HCT116 (cell line): ENCODE data around the gene CORO2A. TPM values are rescaled to one million over a fixed set of nuclear protein-coding genes. Genes with fewer than 3 reads are reported as not detected.

Source experiments
- ATAC-seq: fragments of 200-7000 bp; cut with Tn5 transposase; 2 replicates; pipeline ENCODE4 v1.9.1; 2020; ENCODE audit warnings: mild to moderate bottlenecking, moderate library complexity
- BruUV-seq: library from RNA; stranded (reverse); fragments of 400-500 nt; replicated peaks from 2 replicates; lab custom pipeline; 2021; lab: Mats Ljungman, UMichigan
- CTCF ChIA-PET: fragments of 300-600 bp; sonication (Branson Sonifier 250); formaldehyde crosslinking; loops from one replicate; lab custom pipeline; 2021; ENCODE audit warnings: antibody characterized with exemption; lab: Charles Lee
- POLR2A ChIA-PET: fragments of 300-600, 350-600 bp; sonication (Branson Sonifier 250); formaldehyde crosslinking; loops from one replicate; lab custom pipeline; 2021; ENCODE audit warnings: antibody characterized with exemption; lab: Charles Lee
- RAD21 ChIA-PET, 2 experiments: fragments of 300-600 bp; sonication (Branson Sonifier 250); formaldehyde crosslinking; loops; one replicate each; lab custom pipeline; 2023; ENCODE audit warnings: low total read pairs in 2 of 2; ENCODE audit not compliant: uncharacterized antibody in 2 of 2, unreplicated experiment in 2 of 2, low non-redundant PET in 1 of 2; lab: Charles Lee
- DNase-seq: peaks from one replicate; pipeline ENCODE4 v3.0.0-alpha.2; 2010; ENCODE audit warnings: low read depth, low spot score
- H2AFZ ChIP-seq: fragments of 200-600 bp; shearing (Covaris generic), sonication (generic); 2 replicates; pipeline ENCODE4 v1.6.1; 2017; ENCODE audit warnings: low read depth, mixed run types, mixed read lengths, antibody characterized with exemption, low read length; ENCODE audit not compliant: poor library complexity, severe bottlenecking
- H3K27ac ChIP-seq: 2 replicates; pipeline ENCODE4 v1.5.1; 2012; ENCODE audit warnings: low read depth, low read length
- H3K27me3 ChIP-seq: fragments of 200-600 bp; sonication (generic); 2 replicates; pipeline ENCODE4 v1.6.1; 2016; ENCODE audit warnings: mixed run types, low read length, mixed read lengths; ENCODE audit not compliant: insufficient read depth
- H3K36me3 ChIP-seq, 2 experiments: fragments of 200-500 bp in 1 of 2; fragments of 200-600 bp in 1 of 2; sonication (Bioruptor generic) in 1 of 2; sonication (generic) in 1 of 2; 2 replicates each; pipeline versions ENCODE4 v1.5.1 to v1.6.1; 2014 to 2016; ENCODE audit warnings: low read length in 2 of 2, inconsistent platforms in 1 of 2, mixed read lengths in 1 of 2, mixed run types in 1 of 2; ENCODE audit not compliant: insufficient read depth in 2 of 2, control insufficient read depth in 1 of 2
- H3K4me1 ChIP-seq, 2 experiments: fragments of 200-600 bp in 1 of 2; sonication (generic) in 1 of 2; 2 replicates each; pipeline versions ENCODE4 v1.5.1 to v1.6.1; 2012 to 2017; ENCODE audit warnings: low read length in 2 of 2, inconsistent platforms in 1 of 2, mild to moderate bottlenecking in 1 of 2, mixed read lengths in 1 of 2, mixed run types in 1 of 2, moderate library complexity in 1 of 2; ENCODE audit not compliant: insufficient read depth in 2 of 2, control insufficient read depth in 1 of 2
- H3K4me2 ChIP-seq: fragments of 200-600 bp; sonication (generic); 2 replicates; pipeline ENCODE4 v1.6.1; 2017; ENCODE audit warnings: mixed run types, low read length, mixed read lengths
- H3K4me3 ChIP-seq, 2 experiments: fragments of 200-600 bp in 1 of 2; sonication (generic) in 1 of 2; replicated peaks in 1 of 2; 2 replicates each; pipeline ENCODE4 v1.5.1; 2011 to 2016; ENCODE audit warnings: low read length in 2 of 2, control low read depth in 1 of 2, low read depth in 1 of 2, mild to moderate bottlenecking in 1 of 2, mixed read lengths in 1 of 2, mixed run types in 1 of 2
- H3K79me2 ChIP-seq: fragments of 200-600 bp; sonication (generic); 2 replicates; pipeline ENCODE4 v1.6.1; 2017; ENCODE audit warnings: mild to moderate bottlenecking, mixed run types, low read length, moderate library complexity, mixed read lengths; ENCODE audit not compliant: insufficient read depth
- H3K9ac ChIP-seq: fragments of 200-600 bp; sonication (generic); 2 replicates; pipeline ENCODE4 v1.6.1; 2016; ENCODE audit warnings: low read length, mixed read lengths
- H3K9me2 ChIP-seq: fragments of 200-600 bp; sonication (generic), shearing (Covaris generic); 2 replicates; pipeline ENCODE4 v1.6.1; 2017; ENCODE audit warnings: mixed run types, mild to moderate bottlenecking, moderate library complexity; ENCODE audit not compliant: insufficient read depth
- H3K9me3 ChIP-seq, 2 experiments: fragments of 200-500 bp in 1 of 2; fragments of 200-600 bp in 1 of 2; sonication (Bioruptor generic) in 1 of 2; sonication (generic) in 1 of 2; 2 replicates each; pipeline ENCODE4 v1.6.1; 2014 to 2017; ENCODE audit warnings: low read length in 2 of 2, mixed read lengths in 2 of 2, inconsistent platforms in 1 of 2, low read depth in 1 of 2, mild to moderate bottlenecking in 1 of 2, mixed run types in 1 of 2, moderate library complexity in 1 of 2; ENCODE audit not compliant: control insufficient read depth in 1 of 2, insufficient read depth in 1 of 2
- H4K20me1 ChIP-seq: fragments of 200-600 bp; sonication (generic), shearing (Covaris generic); 2 replicates; pipeline ENCODE4 v1.6.1; 2017; ENCODE audit warnings: mixed run types, mild to moderate bottlenecking, moderate library complexity; ENCODE audit not compliant: insufficient read depth
- CBX3 ChIP-seq: IDR thresholded peaks from 2 replicates; pipeline ENCODE4 v1.6.1; 2012; ENCODE audit warnings: low read depth
- CEBPB ChIP-seq: IDR thresholded peaks from 2 replicates; pipeline ENCODE4 v1.6.1; 2012; ENCODE audit warnings: low read depth
- ELF1 ChIP-seq: IDR thresholded peaks from 2 replicates; pipeline ENCODE4 v1.6.1; 2012; ENCODE audit warnings: low read depth, borderline replicate concordance
- EZH2 ChIP-seq: fragments of 200-600 bp; sonication (generic); IDR thresholded peaks from 2 replicates; pipeline ENCODE4 v1.6.1; 2017; ENCODE audit warnings: antibody characterized with exemption, mixed run types
- EZH2phosphoT487 ChIP-seq: fragments of 200-600 bp; IDR thresholded peaks from 2 replicates; pipeline ENCODE4 v1.6.1; 2018; ENCODE audit warnings: antibody characterized with exemption, borderline replicate concordance
- FOSL1 ChIP-seq: IDR thresholded peaks from 2 replicates; pipeline ENCODE4 v1.6.1; 2012; ENCODE audit warnings: low read depth
- JUND ChIP-seq: IDR thresholded peaks from 2 replicates; pipeline ENCODE4 v1.6.1; 2012
- POLR2AphosphoS5 ChIP-seq: IDR thresholded peaks from 2 replicates; pipeline ENCODE4 v1.6.1; 2011; ENCODE audit warnings: mild to moderate bottlenecking, low read depth, low read length, moderate library complexity
- RAD21 ChIP-seq: IDR thresholded peaks from 2 replicates; pipeline ENCODE4 v1.6.1; 2012; ENCODE audit warnings: low read depth, mild to moderate bottlenecking
- SIN3A ChIP-seq: IDR thresholded peaks from 2 replicates; pipeline ENCODE4 v1.6.1; 2012; ENCODE audit warnings: low read depth
- SRF ChIP-seq: IDR thresholded peaks from 2 replicates; pipeline ENCODE4 v1.6.1; 2012; ENCODE audit warnings: low read depth
- TCF7L2 ChIP-seq: IDR thresholded peaks from 2 replicates; pipeline ENCODE4 v1.7.0; 2011; ENCODE audit warnings: borderline replicate concordance, inconsistent platforms; ENCODE audit not compliant: insufficient read depth, insufficient read length; ENCODE audit errors: extremely low read depth
- YY1 ChIP-seq: IDR thresholded peaks from 2 replicates; pipeline ENCODE4 v1.6.1; 2011; ENCODE audit warnings: low read length, low read depth, moderate library complexity, mild to moderate bottlenecking; ENCODE audit not compliant: insufficient replicate concordance; ENCODE audit errors: extremely low read depth
- ZFX ChIP-seq: fragments of 450-650 bp; IDR thresholded peaks from 2 replicates; pipeline ENCODE4 v1.6.1; 2017
- ZNF274 ChIP-seq: fragments of 200-500 bp; sonication (Bioruptor generic); IDR thresholded peaks from 2 replicates; pipeline ENCODE4 v1.6.1; 2014; ENCODE audit warnings: mild to moderate bottlenecking, low read depth, low read length, inconsistent platforms
- intact Hi-C: fragments of 100-400 bp; cut with micrococcal nuclease; formaldehyde crosslinking; loops from 2 replicates; pipeline ENCODE4 v1.10.0; 2022
- total RNA-seq: library from RNA; stranded (reverse); gene quantifications from one replicate; pipeline ENCODE4 v1.2.1, GENCODE V29; 2021; ENCODE audit not compliant: unreplicated experiment
- TF ChIP-seq, protein P1 (sequence below): IDR thresholded peaks from 2 replicates; pipeline ENCODE4 v1.6.1; 2012
- TF ChIP-seq, protein P2 (sequence below): IDR thresholded peaks from 2 replicates; pipeline ENCODE4 v1.6.1; 2012
- TF ChIP-seq, protein P3 (sequence below): IDR thresholded peaks from 2 replicates; pipeline ENCODE4 v1.6.1; 2012; ENCODE audit warnings: low read depth
- TF ChIP-seq, protein P4 (sequence below): IDR thresholded peaks from 2 replicates; pipeline ENCODE4 v1.6.1; 2011; ENCODE audit warnings: mild to moderate bottlenecking, low read length, moderate library complexity; ENCODE audit not compliant: insufficient replicate concordance; ENCODE audit errors: extremely low read depth
- TF ChIP-seq, protein P5 (sequence below), 3 experiments: fragments of 200-600 bp in 1 of 3; sonication (generic) in 1 of 3; IDR thresholded peaks in 2 of 3; conservative IDR thresholded peaks in 1 of 3; 2 replicates each; pipeline ENCODE4 v1.5.1; 2012 to 2017; ENCODE audit warnings: low read depth in 2 of 3, low read length in 2 of 3, antibody characterized with exemption in 1 of 3, borderline replicate concordance in 1 of 3, control low read depth in 1 of 3, mild to moderate bottlenecking in 1 of 3, mixed read lengths in 1 of 3, mixed run types in 1 of 3, moderate library complexity in 1 of 3; ENCODE audit not compliant: insufficient read depth in 1 of 3

CORO2A gene
- total RNA-seq, 1 experiment from 2014 or later: 5.7 TPM

DNA sequence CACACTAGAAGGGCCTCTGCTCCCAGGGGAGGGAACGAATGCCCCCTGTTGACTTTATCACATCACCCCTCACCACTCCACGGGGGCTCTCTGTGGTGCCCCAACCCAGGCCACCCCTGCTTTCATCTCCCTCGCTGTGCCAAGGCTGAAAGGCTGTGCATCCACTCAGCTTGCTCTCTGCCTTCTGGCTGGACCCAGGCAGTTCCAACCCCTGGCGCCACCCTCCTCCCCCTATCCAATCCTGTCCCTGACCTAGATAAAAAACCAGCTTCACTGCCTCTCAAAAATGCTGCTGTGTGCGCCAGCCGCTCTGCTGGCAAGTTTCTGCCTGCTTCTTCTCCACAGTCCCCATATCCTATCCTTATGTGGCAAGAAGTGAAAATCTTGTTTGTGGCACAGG lies 22.4 kb upstream of the CORO2A start:
- no TSS peak for BruUV-seq
- Histone ChIP-seq H3K27ac (no peak overlapping the region), H2AFZ (no peak overlapping the region), H3K9me3 (no peaks in the 10 kb centered on the region), H3K4me3 (no peak overlapping the region), H3K27me3 (no peaks in the 10 kb centered on the region), H3K4me2 (no peak overlapping the region), H3K9ac (no peak overlapping the region), H3K79me2 (no peaks in the 10 kb centered on the region), H3K36me3 (no peaks in the 10 kb centered on the region; a peak in 1 of 4 replicates), H3K9me2 (no peaks in the 10 kb centered on the region), H4K20me1 (no peaks in the 10 kb centered on the region), H3K4me1 (peaks cover 3 to 11% of the 10 kb centered on the region in 2 experiments; a peak in 2 of 4 replicates)
- ATAC-seq (no peak), DNase-seq (no peak)
- TF ChIP-seq, protein P1, sequence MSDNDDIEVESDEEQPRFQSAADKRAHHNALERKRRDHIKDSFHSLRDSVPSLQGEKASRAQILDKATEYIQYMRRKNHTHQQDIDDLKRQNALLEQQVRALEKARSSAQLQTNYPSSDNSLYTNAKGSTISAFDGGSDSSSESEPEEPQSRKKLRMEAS: no peak
- TF ChIP-seq, protein P2, sequence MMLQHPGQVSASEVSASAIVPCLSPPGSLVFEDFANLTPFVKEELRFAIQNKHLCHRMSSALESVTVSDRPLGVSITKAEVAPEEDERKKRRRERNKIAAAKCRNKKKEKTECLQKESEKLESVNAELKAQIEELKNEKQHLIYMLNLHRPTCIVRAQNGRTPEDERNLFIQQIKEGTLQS: no peak
- TF ChIP-seq ZFX (no peak), EZH2phosphoT487 (no peak), FOSL1 (no peak), JUND (no peak), POLR2AphosphoS5 (no peak), YY1 (no peak), EZH2 (no peak), ELF1 (no peak), CEBPB (no peak), CBX3 (no peak), SRF (no peak), TCF7L2 (no peak), ZNF274 (no peak), RAD21 (no peak), SIN3A (no peak)
- TF ChIP-seq, protein P3, sequence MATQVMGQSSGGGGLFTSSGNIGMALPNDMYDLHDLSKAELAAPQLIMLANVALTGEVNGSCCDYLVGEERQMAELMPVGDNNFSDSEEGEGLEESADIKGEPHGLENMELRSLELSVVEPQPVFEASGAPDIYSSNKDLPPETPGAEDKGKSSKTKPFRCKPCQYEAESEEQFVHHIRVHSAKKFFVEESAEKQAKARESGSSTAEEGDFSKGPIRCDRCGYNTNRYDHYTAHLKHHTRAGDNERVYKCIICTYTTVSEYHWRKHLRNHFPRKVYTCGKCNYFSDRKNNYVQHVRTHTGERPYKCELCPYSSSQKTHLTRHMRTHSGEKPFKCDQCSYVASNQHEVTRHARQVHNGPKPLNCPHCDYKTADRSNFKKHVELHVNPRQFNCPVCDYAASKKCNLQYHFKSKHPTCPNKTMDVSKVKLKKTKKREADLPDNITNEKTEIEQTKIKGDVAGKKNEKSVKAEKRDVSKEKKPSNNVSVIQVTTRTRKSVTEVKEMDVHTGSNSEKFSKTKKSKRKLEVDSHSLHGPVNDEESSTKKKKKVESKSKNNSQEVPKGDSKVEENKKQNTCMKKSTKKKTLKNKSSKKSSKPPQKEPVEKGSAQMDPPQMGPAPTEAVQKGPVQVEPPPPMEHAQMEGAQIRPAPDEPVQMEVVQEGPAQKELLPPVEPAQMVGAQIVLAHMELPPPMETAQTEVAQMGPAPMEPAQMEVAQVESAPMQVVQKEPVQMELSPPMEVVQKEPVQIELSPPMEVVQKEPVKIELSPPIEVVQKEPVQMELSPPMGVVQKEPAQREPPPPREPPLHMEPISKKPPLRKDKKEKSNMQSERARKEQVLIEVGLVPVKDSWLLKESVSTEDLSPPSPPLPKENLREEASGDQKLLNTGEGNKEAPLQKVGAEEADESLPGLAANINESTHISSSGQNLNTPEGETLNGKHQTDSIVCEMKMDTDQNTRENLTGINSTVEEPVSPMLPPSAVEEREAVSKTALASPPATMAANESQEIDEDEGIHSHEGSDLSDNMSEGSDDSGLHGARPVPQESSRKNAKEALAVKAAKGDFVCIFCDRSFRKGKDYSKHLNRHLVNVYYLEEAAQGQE: no peak
- TF ChIP-seq, protein P4, sequence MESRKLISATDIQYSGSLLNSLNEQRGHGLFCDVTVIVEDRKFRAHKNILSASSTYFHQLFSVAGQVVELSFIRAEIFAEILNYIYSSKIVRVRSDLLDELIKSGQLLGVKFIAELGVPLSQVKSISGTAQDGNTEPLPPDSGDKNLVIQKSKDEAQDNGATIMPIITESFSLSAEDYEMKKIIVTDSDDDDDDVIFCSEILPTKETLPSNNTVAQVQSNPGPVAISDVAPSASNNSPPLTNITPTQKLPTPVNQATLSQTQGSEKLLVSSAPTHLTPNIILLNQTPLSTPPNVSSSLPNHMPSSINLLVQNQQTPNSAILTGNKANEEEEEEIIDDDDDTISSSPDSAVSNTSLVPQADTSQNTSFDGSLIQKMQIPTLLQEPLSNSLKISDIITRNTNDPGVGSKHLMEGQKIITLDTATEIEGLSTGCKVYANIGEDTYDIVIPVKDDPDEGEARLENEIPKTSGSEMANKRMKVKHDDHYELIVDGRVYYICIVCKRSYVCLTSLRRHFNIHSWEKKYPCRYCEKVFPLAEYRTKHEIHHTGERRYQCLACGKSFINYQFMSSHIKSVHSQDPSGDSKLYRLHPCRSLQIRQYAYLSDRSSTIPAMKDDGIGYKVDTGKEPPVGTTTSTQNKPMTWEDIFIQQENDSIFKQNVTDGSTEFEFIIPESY: no peak
- TF ChIP-seq, protein P5, sequence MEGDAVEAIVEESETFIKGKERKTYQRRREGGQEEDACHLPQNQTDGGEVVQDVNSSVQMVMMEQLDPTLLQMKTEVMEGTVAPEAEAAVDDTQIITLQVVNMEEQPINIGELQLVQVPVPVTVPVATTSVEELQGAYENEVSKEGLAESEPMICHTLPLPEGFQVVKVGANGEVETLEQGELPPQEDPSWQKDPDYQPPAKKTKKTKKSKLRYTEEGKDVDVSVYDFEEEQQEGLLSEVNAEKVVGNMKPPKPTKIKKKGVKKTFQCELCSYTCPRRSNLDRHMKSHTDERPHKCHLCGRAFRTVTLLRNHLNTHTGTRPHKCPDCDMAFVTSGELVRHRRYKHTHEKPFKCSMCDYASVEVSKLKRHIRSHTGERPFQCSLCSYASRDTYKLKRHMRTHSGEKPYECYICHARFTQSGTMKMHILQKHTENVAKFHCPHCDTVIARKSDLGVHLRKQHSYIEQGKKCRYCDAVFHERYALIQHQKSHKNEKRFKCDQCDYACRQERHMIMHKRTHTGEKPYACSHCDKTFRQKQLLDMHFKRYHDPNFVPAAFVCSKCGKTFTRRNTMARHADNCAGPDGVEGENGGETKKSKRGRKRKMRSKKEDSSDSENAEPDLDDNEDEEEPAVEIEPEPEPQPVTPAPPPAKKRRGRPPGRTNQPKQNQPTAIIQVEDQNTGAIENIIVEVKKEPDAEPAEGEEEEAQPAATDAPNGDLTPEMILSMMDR (IDR thresholded peaks at IDR 0.05 in 2 of 3, conservative IDR thresholded peaks at IDR 0.05 in 1 of 3; ENCODE audit: borderline replicate concordance in 1 of 3, insufficient read depth in 1 of 3, low read depth in 2 of 3, low read length in 2 of 3): no peak
- RAD21 ChIA-PET: no interaction called here
- intact Hi-C loops: loop anchor here (10.0 kb wide), 1 partner anchor 140 kb away; no protein-coding TSS in a partner anchor
- CTCF ChIA-PET: interaction anchor here (1.0 kb wide), 1 partner anchor 41 kb away, joined by 3 read pairs; no protein-coding TSS in a partner anchor
- POLR2A ChIA-PET: no interaction called here
